HG03342 (cell line): ENCODE data around the gene ERN1.
A peak's percentile ranks its signal among the peaks of the same experiment; 100 is the strongest.

Experiments
- ATAC-seq: cut with Tn5 transposase; IDR thresholded peaks from one replicate; pipeline ENCODE4 v1.9.1; 2021; ENCODE audit warnings: mild to moderate bottlenecking, moderate library complexity; ENCODE audit not compliant: unreplicated experiment

Gene ERN1

DNA sequence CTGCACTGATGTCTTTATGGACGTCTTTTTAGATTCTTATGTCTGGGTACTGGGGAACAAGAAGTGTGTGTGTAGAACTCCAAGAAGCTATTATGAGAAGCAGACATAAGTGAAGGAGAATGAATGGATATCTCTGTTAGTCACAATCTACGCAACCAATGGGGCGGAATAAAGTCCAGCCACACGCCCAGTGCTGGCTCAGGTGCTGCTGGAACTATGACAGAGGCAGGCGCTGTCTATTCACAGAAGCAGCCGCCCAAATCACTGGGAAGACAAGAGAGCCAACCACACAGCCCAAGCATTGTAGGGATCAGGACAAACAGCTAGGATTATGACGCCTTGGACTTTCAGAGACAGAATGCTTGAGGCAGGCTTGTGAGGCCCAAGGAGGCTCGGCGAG, 65.6 kb downstream of the ERN1 start:
- no peak for ATAC-seq

DNA sequence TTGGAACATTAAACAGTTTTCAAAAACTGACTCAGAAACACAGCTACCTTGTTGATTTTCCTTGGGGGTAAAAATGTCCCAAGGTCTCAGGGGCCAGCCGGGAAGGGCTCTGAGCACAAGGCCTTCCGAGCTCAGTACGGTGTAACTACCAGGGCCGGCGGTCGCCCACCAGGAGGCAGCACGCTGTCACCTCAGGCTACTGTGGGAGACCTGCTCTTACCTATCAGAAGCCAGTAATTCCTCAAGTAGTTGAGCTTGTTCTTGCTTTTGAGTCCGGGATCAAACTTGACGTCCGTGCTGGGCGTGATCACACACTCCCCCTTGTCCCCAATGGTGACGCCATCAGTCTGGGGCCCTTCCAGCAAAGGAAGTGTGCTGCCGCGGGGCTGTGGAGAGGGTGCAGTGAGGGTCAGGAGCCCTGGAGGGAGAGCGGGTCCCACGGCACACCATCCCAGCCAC, 66.1 kb downstream of the ERN1 start:
- ATAC-seq = no peak

DNA sequence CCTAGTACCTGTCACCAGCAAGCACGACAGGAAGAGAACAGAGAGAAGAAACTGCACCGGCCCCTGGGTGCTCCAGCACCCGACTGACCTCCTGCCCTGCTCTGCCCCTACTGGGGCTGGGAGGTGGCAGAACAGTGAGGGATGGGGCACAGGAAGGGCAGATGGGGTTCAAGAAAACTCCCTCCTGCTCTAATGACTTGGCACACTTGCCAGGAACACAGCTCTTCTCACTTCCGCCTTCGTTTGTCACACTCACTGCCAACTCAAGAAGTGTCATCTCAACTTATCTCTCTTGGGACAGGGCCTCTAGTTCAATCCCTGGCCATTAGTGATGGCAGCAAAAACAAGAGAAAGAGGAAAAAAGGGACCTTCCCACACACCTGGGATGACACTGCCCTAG, 66.9 kb downstream of the ERN1 start:
- no peak for ATAC-seq

DNA sequence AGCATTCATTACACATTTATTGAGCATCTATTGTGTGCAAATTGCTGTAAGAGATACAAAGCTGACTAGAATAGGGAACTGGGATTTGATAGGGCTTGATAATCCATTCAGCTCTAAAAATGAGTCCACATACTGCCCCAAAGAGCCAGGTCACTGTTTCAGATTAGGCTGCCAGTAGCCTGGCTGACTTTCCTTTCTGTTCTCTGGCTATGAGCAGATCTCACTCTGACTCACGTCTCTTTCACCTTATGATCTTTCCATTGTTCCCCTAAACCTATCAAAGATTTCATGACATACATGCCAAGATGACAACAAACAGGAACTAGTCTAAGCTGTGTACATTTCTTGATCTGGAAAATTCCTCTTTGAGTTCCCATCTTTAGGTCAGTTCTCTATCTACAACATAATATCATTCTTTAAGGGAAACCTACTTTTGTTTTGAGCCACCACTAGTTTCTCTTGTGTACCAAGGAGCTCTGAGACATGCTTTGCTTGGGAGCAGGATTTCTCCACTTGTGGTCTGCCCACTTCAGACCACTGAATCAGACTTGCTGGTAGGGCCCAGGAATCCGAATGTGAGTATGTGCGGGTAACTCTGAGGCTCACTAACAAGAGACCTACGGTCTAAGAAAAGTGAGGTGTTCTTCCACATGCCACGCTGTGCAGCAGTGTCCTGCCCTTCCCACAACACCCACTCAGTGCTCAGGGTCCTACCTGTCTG, 68.6 kb downstream of the ERN1 start:
- peak; percentile 38 for ATAC-seq

DNA sequence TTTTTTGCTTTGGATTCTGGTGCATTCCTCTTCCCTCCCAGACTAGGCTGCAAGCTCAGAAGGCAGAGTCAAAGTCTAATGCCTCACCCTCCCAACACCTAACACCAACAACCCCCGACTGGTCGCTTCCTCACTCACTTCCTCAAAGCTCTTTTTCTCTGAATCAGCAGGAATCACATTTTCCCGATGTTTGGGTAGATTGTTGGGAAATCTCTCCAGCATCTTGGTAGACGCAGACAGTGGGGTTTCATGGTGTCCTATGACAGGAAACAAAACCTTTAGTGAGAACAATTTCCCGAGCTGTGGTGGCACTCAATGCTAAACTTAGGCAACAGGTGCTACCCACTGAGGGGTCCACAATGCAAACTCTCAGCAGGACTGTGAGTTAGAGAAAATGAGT, 69.6 kb downstream of the ERN1 start:
- ATAC-seq = no peak

DNA sequence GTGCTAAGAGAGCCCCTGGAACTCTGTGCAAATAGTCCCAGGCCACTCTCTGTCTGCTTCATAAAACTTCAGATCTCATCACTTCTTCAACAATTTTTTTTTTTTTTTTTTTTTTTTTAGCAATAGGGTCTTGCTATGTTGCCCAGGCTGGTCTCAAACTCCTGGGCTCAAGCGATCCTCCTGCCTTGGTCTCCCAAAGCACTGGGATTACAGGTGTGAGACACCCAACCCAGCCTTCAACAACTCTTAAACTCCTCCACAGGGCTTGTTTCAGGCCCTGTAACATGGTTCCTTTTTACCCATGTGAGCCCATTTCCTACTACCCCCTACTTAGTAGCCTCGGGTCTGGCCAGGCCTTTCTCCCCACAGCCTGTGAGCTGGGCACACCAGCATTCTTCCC, 70.2 kb downstream of the ERN1 start:
- ATAC-seq = no peak

DNA sequence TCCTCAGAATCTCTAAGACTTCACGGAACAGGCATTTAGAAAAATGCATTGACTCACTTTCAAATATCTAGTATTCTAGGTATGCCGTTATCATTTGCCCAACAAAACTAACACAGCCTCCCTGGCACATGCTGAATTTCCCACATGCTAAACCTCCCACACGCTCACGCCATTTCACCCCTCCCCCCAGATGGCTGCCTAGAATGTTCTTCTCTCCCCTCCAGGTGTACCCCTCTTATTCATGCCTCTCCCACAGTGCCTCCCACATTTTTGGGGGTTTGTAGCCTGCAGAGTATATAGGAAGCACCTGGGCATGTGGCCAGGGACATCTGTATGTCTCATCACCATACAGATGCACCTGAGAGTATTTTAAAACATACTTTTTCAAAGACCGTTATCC, 71.3 kb downstream of the ERN1 start:
- ATAC-seq = no peak

DNA sequence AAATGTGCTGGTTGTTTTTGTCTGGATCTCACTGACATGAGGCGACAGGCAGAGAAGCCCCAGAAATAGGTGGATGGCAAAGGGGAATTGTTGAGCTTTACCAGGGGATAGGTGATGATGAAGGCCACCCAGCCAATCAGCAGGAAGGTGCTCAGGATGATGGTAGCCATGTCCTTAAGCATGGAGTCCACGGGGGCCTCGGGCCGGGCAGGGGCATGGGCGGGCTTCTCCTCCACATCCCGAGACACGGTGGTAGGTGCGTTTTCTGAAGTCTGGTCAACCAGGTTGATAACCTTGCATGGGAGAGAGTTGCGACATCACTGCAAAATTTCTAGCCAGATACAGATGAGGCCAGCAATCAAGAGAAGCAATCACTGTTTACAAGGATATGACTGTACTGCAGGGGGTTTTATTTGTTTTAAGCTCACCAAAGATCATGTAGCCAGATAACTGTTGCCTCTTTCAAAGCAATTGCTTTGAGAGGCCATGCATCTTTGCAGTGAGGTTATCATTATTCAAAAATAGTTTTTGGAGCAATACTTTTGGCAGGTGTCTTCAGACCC, 72.2 kb downstream of the ERN1 start:
- no peak for ATAC-seq

DNA sequence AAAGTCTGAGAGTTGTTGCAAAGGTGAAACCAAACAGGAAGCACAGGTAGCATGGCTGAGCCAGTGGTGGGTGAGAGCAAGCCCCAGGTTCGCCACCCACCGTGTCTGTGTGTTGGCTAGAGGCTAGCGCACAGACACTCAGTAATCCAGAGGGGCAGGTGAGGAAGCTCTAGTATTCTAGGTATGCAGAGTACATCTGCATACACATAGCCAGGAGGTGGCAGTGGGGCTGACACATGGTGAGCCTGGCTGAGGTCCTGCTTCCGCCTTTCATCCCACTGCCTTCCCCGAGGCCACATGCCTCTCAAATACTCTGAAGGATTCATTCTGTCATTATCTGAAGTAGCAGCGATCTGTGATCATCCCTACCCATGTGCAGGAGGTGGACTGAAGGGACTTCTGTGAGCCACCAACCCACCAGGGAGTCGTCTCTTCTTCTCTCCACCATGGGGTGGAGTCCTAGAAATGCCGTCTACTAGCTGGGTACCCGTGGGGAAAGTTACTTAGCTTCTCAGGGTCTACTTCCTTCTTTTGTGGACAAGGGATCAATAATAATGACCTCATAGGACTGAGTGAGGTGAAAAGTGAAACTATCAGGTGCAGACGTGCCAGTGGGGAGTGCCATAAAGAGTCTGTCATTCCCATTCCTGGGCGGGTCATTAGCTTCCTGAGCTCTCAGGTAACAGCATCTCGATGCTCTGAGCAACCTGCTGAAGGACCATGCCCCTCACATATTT, 73.5 kb downstream of the ERN1 start:
- ATAC-seq = peak; percentile 67

DNA sequence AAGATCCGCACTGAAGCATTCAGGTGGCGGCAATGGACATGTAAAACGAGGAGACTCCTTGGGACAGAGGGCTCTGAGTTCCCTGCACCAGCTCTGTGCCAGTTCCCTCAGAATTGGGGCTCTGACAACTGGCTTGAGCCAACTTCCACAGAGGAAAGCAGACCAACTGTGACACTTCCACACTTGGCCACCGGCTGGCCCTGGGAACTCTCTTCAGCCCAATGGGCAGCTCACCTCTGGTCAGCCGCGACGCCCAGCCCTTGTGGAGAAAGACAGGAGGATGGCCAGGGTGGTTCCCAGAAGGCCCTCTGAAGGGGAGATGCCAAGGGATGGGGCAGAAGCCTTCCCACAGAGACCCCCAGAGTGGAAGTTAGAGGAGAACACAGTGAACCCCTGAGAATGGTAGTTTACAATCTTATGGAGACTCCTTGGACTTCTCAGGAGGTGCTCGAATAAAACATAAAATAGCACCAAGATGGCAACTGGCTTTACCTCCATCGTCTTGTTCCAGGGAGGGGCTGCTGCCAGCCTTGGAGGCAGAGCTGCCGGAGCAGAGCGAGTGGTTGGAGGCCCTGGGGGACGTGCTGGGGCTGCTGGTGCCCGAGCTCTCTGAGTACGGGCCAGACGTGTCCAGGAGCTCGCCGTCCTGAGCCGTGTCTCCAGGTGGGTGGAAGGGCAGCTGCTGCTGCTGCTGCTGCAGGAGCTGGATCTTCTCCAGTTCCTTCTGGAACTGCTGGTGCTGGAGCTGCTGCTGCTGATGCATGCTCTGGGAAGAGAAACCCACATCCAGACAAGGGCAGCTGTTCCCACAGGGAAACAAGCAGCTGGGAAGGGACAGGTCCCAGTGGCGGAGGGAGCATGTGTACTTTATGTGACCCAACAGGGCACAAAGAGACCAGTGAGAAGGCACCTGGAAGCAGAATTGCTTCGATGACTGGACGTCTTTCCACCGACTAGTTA, 74.5 kb downstream of the ERN1 start:
- no peak for ATAC-seq

DNA sequence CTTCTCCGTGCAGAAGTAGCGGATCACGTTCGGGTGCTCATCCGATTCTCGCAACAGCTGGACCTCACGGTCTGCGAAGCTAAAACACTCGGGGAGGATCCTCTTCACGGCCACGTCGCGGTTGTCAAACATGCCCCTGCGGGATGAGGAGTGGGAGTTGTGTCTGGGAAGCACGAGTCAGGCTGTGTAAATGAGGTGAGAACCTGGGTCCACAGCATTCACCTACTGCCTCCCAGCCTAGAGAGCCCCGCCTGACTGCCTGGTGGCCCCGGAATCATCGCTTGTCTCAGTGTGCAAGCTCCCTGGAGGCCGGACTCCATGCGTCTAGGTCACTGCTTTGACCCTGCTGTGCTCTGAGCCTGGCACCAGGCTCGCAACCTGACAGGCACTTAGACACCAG, 75.6 kb downstream of the ERN1 start:
- no peak for ATAC-seq

DNA sequence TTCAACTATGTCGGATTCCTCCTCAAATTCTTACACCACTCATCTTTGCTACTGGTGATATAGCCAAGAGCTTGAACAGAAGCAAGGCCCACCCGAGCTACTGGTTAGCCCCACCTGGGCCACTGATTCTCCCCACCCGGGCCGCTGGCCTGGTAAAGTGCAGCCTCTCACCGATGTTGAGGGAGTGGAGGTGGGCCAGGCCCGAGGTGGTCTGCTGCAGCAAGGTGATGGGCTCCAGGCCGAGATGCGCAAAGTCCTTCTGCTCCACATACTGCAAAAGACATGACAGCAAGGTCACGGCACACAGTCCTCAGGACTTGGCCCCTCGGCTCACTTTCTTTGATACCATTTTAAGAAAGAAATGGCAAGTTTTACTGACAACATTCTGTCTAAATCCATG, 76.8 kb downstream of the ERN1 start:
- ATAC-seq = no peak

DNA sequence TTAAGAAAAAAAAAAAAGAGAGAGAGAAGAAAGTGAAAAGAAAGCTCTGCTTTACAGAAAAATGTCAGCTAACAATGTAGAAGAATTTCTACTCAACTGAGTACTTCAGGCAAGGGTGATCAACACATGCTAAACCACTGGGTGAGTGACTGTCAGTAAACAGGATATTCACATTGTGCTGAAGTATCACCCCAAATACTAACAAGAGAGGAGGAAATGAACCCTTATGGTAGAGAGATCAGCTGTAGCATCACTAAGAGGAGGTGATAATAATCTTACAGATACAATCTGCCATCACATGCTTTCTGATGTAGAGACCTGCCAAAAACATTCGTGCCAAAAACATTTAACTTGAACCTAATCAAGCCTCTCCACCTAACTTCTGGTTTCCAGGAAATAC, 78.8 kb downstream of the ERN1 start:
- no peak for ATAC-seq

DNA sequence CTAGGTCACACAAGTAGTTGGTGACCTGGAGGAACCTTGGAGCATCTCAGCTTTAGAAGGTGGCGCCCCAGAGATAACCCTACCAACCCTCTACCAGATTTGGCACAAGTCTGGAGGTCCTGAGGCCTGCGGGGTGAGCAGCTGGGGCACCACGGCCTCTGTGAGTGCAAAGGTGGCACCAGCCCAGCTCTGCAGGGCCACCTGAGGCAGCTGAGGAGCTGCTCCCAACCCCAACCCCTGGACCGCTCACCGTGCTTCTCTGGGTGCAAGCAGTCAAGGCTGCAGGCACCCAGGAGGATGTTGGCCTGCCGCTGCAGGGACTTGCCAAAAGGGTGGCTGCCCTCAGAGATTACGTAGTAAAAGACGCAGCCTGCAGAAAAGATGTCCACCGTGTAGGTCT, 81.1 kb downstream of the ERN1 start:
- ATAC-seq = no peak

DNA sequence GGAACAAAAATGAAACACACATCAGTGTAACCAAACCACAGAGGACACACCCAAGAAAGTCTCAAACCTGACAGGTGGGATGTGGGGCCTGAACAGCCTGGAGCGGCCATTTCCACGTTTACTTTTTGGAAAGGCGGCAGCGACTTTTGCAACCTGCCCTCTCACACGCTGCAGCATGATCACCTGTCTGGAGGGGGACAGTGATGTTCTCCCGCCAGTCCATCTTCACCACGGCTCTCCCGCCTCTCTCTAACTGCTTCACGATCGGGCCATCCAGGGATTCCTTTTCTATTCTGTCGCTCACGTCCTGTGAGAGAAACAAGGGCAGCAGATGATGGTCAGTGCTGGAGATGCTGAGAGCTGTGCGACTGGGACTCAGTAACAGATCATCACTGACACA, 84.8 kb downstream of the ERN1 start:
- no peak for ATAC-seq

DNA sequence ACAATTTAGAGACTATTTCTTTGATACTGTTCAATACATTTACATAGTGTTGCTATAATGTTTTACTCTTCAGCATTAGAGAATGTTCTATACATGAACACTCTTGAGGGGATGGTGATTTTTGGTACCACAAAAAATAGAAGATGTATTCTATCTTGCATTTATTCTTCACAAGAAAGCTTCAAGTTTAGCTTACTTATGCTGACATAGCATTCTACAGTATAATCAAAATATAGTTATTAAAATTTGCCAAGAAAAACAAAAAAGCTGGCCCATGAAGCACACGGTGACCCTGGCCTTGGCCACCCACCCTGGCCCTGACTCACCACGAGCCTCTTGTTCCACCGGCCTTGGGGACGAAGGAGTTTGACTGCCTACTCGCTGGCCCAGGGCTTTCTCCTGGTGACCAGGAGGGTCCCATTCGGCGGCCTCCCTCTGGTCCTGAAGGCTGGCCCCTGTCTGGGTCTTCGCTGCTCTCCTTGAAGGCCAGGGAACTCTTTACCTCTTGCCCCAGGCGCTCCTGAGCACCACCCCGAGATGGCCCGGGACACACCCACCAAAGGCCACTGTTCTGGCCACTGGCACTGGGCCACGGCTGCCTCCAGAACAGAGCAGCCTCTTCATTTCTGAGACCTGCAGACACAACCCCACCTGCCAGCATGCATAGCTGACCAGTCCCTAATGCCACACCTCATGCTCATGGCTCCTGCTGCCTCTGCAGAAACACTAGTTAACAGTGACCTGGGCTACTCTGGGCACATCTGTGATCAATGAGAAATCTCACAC, 87.1 kb downstream of the ERN1 start:
- no peak for ATAC-seq

DNA sequence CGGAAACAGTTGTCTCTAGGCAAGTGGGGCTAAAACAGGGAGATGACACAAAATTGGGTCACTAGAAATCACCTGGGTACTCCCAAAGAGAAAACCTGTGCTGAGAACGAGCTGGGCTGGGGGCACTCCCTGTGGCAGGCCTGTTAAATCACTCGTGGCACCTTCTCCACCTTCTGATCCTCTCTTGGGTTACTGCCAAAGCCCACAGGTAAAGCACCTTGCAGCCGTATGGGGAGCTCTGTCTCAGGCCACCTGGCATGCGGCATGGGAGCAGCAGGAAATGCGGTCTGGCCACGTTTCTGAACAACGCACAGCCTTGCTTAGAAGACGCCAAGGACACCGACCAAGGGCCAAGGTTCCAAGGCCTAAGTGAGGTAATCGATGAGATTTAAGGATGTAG, 88.0 kb downstream of the ERN1 start:
- ATAC-seq = no peak

DNA sequence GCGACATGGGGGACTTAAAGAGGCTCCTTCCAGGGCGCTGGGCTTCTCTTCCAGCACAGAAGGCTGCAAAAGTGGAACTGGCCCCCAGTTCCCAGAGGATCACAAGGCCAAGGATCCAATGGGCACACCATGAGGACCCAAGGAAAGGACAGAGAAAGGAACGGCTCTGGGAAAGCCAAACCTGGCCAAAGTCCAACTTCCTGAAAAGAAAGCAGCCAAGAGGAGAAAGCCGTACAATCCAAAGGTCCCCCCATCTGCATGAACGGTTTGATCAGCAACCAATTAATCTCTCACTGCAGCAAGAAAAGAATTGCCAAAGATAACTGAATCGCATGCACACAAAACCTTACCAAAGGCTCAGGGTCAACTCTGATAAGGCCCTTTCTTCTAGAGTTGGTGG, 89.7 kb downstream of the ERN1 start:
- no peak for ATAC-seq

DNA sequence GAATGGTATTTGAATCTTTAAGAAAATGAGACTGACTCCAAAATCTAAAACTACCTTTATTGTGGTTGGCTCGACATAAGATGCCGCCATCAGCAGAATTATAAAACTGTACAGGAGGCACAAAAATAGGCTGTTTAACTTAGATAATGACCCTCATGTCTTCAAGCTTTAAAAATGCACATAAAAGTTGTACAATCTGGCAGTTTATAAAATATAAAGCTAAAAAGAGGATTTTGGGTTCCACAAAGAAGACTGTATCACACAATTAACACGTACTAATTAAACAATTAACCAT, 90.9 kb downstream of the ERN1 start:
- no peak for ATAC-seq

DNA sequence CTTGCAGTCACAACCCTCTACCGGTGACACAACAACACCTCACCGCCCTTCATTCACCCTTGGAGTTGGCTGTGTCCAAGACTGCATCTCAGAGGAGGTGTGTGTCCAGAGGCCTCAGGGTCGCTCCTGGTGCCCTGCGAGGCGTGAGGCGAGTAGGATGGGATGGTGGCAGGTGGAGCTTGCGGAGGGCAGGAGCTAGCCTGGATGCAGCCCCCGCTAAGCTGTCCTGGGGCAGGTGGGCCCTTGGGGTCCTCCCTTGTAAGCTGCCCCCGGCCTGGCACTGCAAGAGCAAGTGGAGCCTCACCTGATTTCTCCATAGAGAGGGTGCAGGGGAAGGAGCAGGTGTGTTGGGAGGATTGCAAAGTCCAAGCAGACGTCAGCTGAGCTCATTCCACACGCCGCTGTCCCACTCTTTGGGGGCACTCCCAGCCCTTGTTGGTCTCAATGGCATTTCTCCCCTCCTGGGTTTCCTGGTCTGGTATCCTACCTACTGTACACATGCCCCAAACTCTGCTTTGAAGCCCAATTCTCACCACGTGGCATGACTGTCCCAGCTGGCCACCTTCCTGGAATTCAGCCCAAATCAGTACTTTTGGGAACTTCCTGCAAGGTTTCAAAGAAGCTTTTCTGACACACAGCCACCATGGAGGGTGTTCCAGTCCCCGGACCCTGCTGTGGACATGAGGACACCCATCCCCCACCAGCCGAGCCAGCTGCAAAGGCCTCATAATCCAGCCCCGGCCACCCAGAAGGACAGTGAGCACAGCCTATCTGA, 91.4 kb downstream of the ERN1 start:
- no peak for ATAC-seq
